OCI-LY1 (cell line): Measurements from ENCODE around the gene CNBD2.

Experiments used
- CTCF ChIP-seq: fragments of 200-600 bp; sonication (generic), shearing (Covaris generic); IDR thresholded peaks from 2 replicates; pipeline ENCODE4 v1.5.1; 2017; ENCODE audit warnings: mild to moderate bottlenecking, antibody characterized with exemption, low read length, moderate library complexity, mixed read lengths
- EZH2 ChIP-seq: fragments of 200-600 bp; sonication (generic), shearing (Covaris generic); IDR thresholded peaks from 2 replicates; pipeline ENCODE4 v1.8.0; 2017; ENCODE audit warnings: borderline replicate concordance, mixed run types, mild to moderate bottlenecking, antibody characterized with exemption, low read length, moderate library complexity, mixed read lengths

GRCh38 chr20:35942243-35942642, 26.1 kb upstream of the CNBD2 start:
- TF ChIP-seq CTCF: no peak
- no peak for TF ChIP-seq EZH2
